Stimulated activated CD8-positive, alpha-beta memory T cell treated with anti-CD3 and anti-CD28 coated beads, Interleukin-7, amount 100 ng/mL, for 24 hours (primary cell): ENCODE measurements around the gene GPC6.

Source experiments
- DNase-seq: peaks from one replicate; pipeline ENCODE4 v3.0.0-alpha.2; 2020; ENCODE audit warnings: low read depth

The GPC6 gene

GRCh38 chr13:93932901-93933300 is 706.3 kb downstream of the GPC6 start:
- DNase-seq: no peak

- no peak for DNase-seq
Measured at GRCh38 chr13:93936901-93937300, 710.3 kb downstream of the GPC6 start.

- no peak for DNase-seq
Measured at GRCh38 chr13:93941444-93941843, 714.8 kb downstream of the GPC6 start.

- no peak for DNase-seq
Measured at GRCh38 chr13:93942016-93942415, 715.4 kb downstream of the GPC6 start.

GRCh38 chr13:93945621-93946020 is 719.0 kb downstream of the GPC6 start:
- DNase-seq: no peak

- DNase-seq: no peak
Measured at GRCh38 chr13:93946994-93947393, 720.4 kb downstream of the GPC6 start.

- DNase-seq: no peak
Measured at GRCh38 chr13:93947651-93948050, 721.0 kb downstream of the GPC6 start.

GRCh38 chr13:93948162-93948922 is 721.7 kb downstream of the GPC6 start:
- no peak for DNase-seq

GRCh38 chr13:93951108-93951507 is 724.5 kb downstream of the GPC6 start:
- DNase-seq: no peak

GRCh38 chr13:93951951-93952350 is 725.3 kb downstream of the GPC6 start:
- no peak for DNase-seq

- no peak for DNase-seq
Measured at GRCh38 chr13:93953841-93954240, 727.2 kb downstream of the GPC6 start.

GRCh38 chr13:93955904-93956303 is 729.3 kb downstream of the GPC6 start:
- no peak for DNase-seq

- no peak for DNase-seq
Measured at GRCh38 chr13:93956426-93956825, 729.8 kb downstream of the GPC6 start.

GRCh38 chr13:93957371-93957770 is 730.8 kb downstream of the GPC6 start:
- no peak for DNase-seq

GRCh38 chr13:93959796-93960533 is 733.4 kb downstream of the GPC6 start:
- DNase-seq: no peak

- DNase-seq: no peak
Measured at GRCh38 chr13:93963266-93964145, 736.9 kb downstream of the GPC6 start.

- no peak for DNase-seq
Measured at GRCh38 chr13:93964146-93964512, 737.5 kb downstream of the GPC6 start.

GRCh38 chr13:93965587-93965986 is 739.0 kb downstream of the GPC6 start:
- no peak for DNase-seq

GRCh38 chr13:93966267-93966936 is 739.8 kb downstream of the GPC6 start:
- no peak for DNase-seq

GRCh38 chr13:93967286-93967685 is 740.7 kb downstream of the GPC6 start:
- DNase-seq: no peak

- no peak for DNase-seq
Measured at GRCh38 chr13:93975242-93975641, 748.6 kb downstream of the GPC6 start.

GRCh38 chr13:93976528-93976927 is 749.9 kb downstream of the GPC6 start:
- no peak for DNase-seq
